ENCODE results near the gene PALLD. TPM values are rescaled to one million over a fixed set of nuclear protein-coding genes. Genes with fewer than 3 reads are reported as not detected.

Gene PALLD
- total and polyA plus RNA-seq, 2 of the 8 experiments (the other 6 are each of a cell fraction or from before 2014, with no cell fraction given): 10.5 to 25.0 TPM

- H2BK20ac ChIP-seq (ENCODE audit: low read length): no peak overlapping the region
- H2BK15ac ChIP-seq (ENCODE audit: low read length): no peak overlapping the region
- no peak overlapping the region for H3K4me2 ChIP-seq (ENCODE audit: insufficient read depth in 1 of 2, low read depth in 2 of 2, low read length in 2 of 2)
- no peaks in the 10 kb centered on the region for H3K36me3 ChIP-seq (ENCODE audit: control insufficient read depth in 2 of 4, insufficient read depth in 4 of 4, low read length in 3 of 4)
- 91% methylated on average over 5 of the region's 5 CpGs; no CpG with 5 or more reads in 1 of the 2 experiments for WGBS, 2 experiments (ENCODE audit: extremely low coverage in 1 of 2, insufficient coverage in 1 of 2, insufficient read length in 1 of 2, insufficient replicate concordance in 2 of 2, low coverage in 1 of 2, low lambda C conversion rate in 2 of 2, missing lambda C conversion rate in 1 of 2)
- no peak overlapping the region for H3K4me3 ChIP-seq (ENCODE audit: extremely low read depth in 1 of 4, insufficient read depth in 2 of 4, low read depth in 3 of 4, low read length in 4 of 4)
- H3K4ac ChIP-seq (replicated peaks; ENCODE audit: insufficient read length, low read depth, low read length): no peak overlapping the region
- H3K23me2 ChIP-seq (ENCODE audit: low read depth, low read length): no peaks in the 10 kb centered on the region
- no peaks in the 10 kb centered on the region for H4K20me1 ChIP-seq (replicated peaks in 1 of 2; ENCODE audit: control insufficient read depth in 1 of 2, insufficient read depth in 2 of 2, low read length in 2 of 2)
- H3K14ac ChIP-seq (ENCODE audit: insufficient read length): no peak overlapping the region
- H3K9me3 ChIP-seq (ENCODE audit: insufficient read depth in 2 of 2, low read depth in 1 of 2, low read length in 1 of 2): no peaks in the 10 kb centered on the region
- CTCF ChIA-PET (ENCODE audit: partially characterized antibody): interaction anchor here (1.3 kb wide), 1 partner anchor 10 kb away, joined by 4 read pairs; no protein-coding TSS in a partner anchor
- no peak overlapping the region for H3K56ac ChIP-seq (replicated peaks; ENCODE audit: insufficient read length, low read depth, low read length)
- no peak overlapping the region for H4K91ac ChIP-seq (replicated peaks; ENCODE audit: insufficient read length, low read length)
- no peaks in the 10 kb centered on the region for H3K27me3 ChIP-seq (replicated peaks in 1 of 4; ENCODE audit: control insufficient read depth in 3 of 4, extremely low read depth in 1 of 4, insufficient read depth in 3 of 4, low read length in 3 of 4)
- no peak overlapping the region for H3K9ac ChIP-seq (replicated peaks in 1 of 4; ENCODE audit: extremely low read depth in 1 of 4, low read depth in 3 of 4, low read length in 3 of 4)
- H2AK5ac ChIP-seq (ENCODE audit: low read depth, low read length): no peak overlapping the region
- H3K18ac ChIP-seq (ENCODE audit: extremely low read depth, low read length): no peak overlapping the region
- no peak overlapping the region for H2BK12ac ChIP-seq (ENCODE audit: low read depth, low read length)
- no peak overlapping the region for H2AFZ ChIP-seq (ENCODE audit: low read length)
- H3K4me1 ChIP-seq (replicated peaks in 1 of 4; ENCODE audit: control insufficient read depth in 3 of 4, insufficient read depth in 4 of 4, low read length in 3 of 4): no peaks in the 10 kb centered on the region
- no peaks in the 10 kb centered on the region for H3K79me1 ChIP-seq (ENCODE audit: low read depth, low read length)
- no peak for TF ChIP-seq TCF12 (IDR thresholded peaks at IDR 0.05; ENCODE audit: low read depth, low read length)
- TF ChIP-seq CBX8 (IDR thresholded peaks at IDR 0.05; ENCODE audit: borderline replicate concordance, low read depth, low read length): no peak
- TF ChIP-seq CTBP2 (IDR thresholded peaks at IDR 0.05; ENCODE audit: borderline replicate concordance, insufficient read depth, insufficient read length, low read length): no peak
- TF ChIP-seq RBBP5 (IDR thresholded peaks at IDR 0.05; ENCODE audit: borderline replicate concordance, low read depth, low read length): no peak
- no peak for TF ChIP-seq USF2 (IDR thresholded peaks at IDR 0.05; ENCODE audit: low read length)
- TF ChIP-seq, protein P1, sequence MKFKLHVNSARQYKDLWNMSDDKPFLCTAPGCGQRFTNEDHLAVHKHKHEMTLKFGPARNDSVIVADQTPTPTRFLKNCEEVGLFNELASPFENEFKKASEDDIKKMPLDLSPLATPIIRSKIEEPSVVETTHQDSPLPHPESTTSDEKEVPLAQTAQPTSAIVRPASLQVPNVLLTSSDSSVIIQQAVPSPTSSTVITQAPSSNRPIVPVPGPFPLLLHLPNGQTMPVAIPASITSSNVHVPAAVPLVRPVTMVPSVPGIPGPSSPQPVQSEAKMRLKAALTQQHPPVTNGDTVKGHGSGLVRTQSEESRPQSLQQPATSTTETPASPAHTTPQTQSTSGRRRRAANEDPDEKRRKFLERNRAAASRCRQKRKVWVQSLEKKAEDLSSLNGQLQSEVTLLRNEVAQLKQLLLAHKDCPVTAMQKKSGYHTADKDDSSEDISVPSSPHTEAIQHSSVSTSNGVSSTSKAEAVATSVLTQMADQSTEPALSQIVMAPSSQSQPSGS (IDR thresholded peaks at IDR 0.05; ENCODE audit: low read length): no peak
- no peak overlapping the region for H4K5ac ChIP-seq (ENCODE audit: insufficient read length, low read depth, low read length)
- no peaks in the 10 kb centered on the region for H3K79me2 ChIP-seq (ENCODE audit: control insufficient read depth in 1 of 2, insufficient read depth in 2 of 2, low read length in 2 of 2)
- no peak overlapping the region for H2BK5ac ChIP-seq (ENCODE audit: low read depth, low read length)
- POLR2A ChIA-PET (ENCODE audit: partially characterized antibody): no interaction called here
- no peak overlapping the region for H4K8ac ChIP-seq (ENCODE audit: extremely low read depth, insufficient read depth, low read length)
- FAIRE-seq: no peak
- DNase-seq (ENCODE audit: low read depth in 1 of 2, low spot score in 2 of 2): no peak
- no peak overlapping the region for H2BK120ac ChIP-seq (replicated peaks; ENCODE audit: low read depth, low read length)
- no peak overlapping the region for H3K27ac ChIP-seq (ENCODE audit: low read depth, low read length)
- H3K23ac ChIP-seq (ENCODE audit: insufficient read length): no peak overlapping the region
These were observed 296.7 kb downstream of the PALLD start for GRCh38 chr4:168793542-168793941.

Data from H1 (cell line).